ENCODE measurements around the gene VTN.

The VTN gene

DNA sequence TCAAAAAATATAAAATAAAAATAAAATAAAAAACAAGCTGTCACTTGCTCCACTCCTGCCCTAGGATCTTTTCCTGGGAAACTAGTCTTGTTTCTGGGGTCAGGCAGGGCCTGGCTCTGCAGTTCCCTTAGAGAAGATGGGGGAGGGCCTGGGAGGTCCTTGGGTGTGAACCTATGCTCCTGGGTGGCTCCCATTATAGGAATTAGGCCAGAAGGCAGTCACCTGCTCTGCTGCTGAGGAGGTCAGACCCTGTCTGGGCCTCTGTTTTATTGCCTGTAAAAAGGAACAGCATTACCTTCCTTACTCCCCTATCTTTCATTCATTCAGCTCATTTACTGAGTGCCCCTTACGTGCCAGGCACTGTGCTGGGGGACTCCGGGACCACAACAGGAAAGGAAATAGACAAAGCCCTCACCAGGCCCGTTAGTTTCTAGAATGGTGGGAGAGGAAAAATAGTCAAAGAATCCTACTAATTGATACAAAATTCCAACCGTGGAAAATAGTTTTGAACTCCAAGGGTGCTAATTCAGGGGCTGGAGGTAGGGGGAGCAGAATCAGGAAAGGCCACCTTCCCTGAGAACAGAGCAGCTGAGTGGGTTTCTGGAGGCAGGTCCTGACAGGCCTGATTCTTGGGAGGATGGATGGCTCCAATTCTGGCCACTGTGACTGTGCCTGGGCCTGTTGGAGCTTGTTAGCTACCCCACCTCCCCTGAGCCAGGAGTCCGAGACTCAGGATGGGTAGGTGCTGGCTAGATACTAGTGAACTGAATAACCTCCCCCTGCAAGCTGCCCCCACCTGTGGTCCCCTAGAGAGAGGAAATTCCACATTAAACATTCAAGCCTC lies 37.2 kb upstream of the VTN start:
- ChIA-PET CTCF (interaction anchor here (1.1 to 3.3 kb wide), 3 partner anchors 10 to 168 kb away, joined by 3 to 31 read pairs (median 3); no protein-coding TSS in a partner anchor), POLR2A (interaction anchor here (0.6 kb wide), 1 partner anchor 424 kb away, joined by 3 read pairs; no protein-coding TSS in a partner anchor)
- TF ChIP-seq, protein P1, sequence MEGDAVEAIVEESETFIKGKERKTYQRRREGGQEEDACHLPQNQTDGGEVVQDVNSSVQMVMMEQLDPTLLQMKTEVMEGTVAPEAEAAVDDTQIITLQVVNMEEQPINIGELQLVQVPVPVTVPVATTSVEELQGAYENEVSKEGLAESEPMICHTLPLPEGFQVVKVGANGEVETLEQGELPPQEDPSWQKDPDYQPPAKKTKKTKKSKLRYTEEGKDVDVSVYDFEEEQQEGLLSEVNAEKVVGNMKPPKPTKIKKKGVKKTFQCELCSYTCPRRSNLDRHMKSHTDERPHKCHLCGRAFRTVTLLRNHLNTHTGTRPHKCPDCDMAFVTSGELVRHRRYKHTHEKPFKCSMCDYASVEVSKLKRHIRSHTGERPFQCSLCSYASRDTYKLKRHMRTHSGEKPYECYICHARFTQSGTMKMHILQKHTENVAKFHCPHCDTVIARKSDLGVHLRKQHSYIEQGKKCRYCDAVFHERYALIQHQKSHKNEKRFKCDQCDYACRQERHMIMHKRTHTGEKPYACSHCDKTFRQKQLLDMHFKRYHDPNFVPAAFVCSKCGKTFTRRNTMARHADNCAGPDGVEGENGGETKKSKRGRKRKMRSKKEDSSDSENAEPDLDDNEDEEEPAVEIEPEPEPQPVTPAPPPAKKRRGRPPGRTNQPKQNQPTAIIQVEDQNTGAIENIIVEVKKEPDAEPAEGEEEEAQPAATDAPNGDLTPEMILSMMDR (IDR thresholded peaks at IDR 0.05; ENCODE audit: control extremely low read depth, extremely low read depth, low read depth, missing control alignments), result no peak

DNA sequence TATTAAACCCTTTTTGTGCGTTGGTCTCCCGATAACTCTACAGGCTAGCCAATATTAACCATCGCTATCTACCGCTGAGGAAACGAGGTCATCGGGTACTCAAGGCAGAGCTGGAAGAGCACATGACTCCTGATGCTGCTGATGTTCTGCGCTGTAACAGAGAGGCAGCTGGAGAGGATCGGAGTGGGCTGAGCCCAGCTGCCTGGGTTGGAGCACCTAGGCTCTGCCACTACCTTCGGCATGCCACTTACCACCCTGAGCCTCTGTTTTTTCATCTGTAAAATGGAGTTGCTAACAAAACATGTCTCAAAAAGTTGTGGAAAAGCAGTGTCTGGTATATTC lies 36.3 kb upstream of the VTN start:
- ChIA-PET CTCF (interaction anchor here (1.2 to 3.3 kb wide), 2 partner anchors 11 to 155 kb away, joined by 3 to 31 read pairs; no protein-coding TSS in a partner anchor), POLR2A (no interaction called here)
- DNase-seq (ENCODE audit: extremely low spot score), result no peak
- TF ChIP-seq, protein P1 (IDR thresholded peaks at IDR 0.05; ENCODE audit: control extremely low read depth, extremely low read depth, low read depth, missing control alignments), result no peak

More for the DNA sequence above, 37.2 kb upstream of the VTN start:
- no peak for DNase-seq (ENCODE audit: extremely low spot score)

DNA sequence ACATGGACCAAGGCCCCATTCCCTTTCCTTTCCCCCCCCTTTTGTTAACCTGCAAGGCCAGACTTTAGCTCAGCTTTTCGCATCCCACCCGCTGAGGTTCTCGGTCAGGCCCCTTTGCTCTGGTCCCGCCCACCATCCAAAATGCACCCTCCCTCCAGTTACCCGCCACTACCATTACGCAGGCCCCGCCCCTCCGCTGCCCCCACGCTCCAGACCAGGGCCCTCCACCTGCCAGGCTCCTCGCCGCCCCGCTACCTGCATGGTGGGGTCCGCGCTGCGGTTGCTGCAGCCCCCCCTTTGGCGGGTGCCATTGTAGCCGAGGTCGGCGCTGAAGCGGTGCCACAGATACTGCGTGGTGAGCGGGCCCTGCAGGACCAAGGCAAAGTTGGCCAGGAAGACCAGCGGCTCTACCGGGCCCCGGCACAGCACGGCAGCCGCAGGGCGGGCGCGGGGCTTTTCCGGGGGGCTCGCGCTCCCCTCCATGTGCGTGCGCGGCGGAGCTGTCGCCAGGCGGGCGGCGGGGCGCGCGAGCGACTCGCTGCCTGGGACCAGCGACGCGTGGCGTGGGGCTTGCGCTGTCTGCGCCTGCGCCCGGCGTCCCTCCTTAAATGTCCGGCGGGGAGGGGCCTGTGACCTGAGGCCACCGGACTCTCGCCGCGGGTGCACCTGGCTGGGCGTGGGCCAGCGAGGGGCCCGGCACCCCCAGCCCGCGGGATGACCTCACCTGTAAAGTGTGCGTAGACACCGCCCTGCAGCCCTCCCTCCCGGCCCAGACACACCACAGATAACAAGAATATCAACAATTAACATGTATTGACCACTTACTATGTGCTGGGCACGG lies 35.7 kb upstream of the VTN start, which contains the start of gene SLC46A1:
Gene SLC46A1 (minus strand): TSS at position 581 of the 841 bp plus-strand sequence. CDS start 98 bp downstream, at position 483.
- ChIA-PET CTCF (interaction anchor here (1.2 to 3.3 kb wide), 5 partner anchors 11 to 155 kb away, joined by 3 to 31 read pairs (median 5); no protein-coding TSS in a partner anchor), POLR2A (interaction anchor here (0.7 to 0.9 kb wide), 2 partner anchors 11 to 23 kb away, joined by 3 to 4 read pairs; no protein-coding TSS in a partner anchor)
- peak; percentile 85 for DNase-seq (ENCODE audit: extremely low spot score)
- TF ChIP-seq, protein P1 (IDR thresholded peaks at IDR 0.05; ENCODE audit: control extremely low read depth, extremely low read depth, low read depth, missing control alignments), result no peak

DNA sequence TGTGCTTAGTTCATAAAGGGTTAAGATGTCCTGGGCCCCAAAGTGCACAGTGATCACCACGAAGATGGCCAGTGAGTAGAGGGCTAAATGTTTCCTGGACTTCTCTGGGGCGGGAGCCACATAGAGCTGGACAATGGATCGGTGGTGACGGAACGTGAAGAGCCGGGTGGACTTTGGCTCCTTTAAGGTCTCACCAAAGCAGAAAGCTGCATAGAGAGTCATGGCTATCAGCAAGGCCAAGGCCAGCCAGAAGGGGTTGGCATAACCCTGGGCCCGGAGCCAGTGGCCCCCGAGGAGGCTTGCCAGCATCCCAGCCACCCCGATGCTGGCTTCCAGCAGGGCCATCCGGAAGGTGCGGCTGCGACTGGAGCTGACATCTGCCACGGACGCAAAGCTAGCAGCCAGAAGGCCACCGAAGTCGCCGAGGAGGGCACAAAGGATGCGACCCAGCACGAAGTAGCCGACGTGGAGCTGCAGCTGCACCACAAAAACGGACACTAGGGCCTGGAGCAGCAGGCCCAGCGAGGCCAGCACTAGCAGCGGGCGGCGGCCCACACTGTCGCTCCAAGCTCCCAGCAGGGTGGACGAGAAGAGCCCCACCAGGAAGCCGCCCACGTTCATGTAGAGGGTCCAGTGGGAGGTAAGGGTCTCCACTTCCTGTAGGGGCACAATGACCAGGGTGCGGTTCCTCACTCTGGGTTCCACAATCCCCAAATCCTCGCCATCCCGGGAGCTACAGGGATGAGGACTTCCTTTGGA lies 34.9 kb upstream of the VTN start:
- TF ChIP-seq, protein P1 (IDR thresholded peaks at IDR 0.05; ENCODE audit: control extremely low read depth, extremely low read depth, low read depth, missing control alignments), result no peak
- DNase-seq (ENCODE audit: extremely low spot score), result no peak
- ChIA-PET CTCF (interaction anchor here (1.1 to 2.1 kb wide), 4 partner anchors 12 to 138 kb away, joined by 3 to 20 read pairs (median 4); no protein-coding TSS in a partner anchor), POLR2A (interaction anchor here (0.9 kb wide), 1 partner anchor 12 kb away, joined by 3 read pairs; no protein-coding TSS in a partner anchor)

DNA sequence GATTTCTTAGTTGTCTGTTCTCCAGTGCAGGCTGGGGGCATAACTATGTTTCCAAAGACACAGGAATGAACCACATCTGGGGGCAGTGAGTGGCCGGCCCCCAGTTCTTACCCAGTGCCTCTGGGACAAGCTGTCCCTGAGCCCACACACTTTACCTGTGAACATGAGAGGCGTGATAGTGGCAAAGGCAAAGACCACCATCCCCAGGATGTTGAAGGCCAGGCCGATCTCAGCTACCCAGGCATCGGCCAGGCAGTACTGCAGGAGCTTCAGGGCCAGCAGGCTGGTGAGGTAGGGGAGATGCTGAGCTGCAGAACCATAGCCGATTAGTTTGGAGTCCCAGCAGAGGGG lies 34.3 kb upstream of the VTN start:
- ChIA-PET POLR2A (no interaction called here), CTCF (interaction anchor here (1.1 to 2.1 kb wide), 4 partner anchors 12 to 139 kb away, joined by 3 to 20 read pairs (median 4); no protein-coding TSS in a partner anchor)
- no peak for DNase-seq (ENCODE audit: extremely low spot score)
- TF ChIP-seq, protein P1 (IDR thresholded peaks at IDR 0.05; ENCODE audit: control extremely low read depth, extremely low read depth, low read depth, missing control alignments), result no peak

All from GM10248 (cell line).